Common myeloid progenitor, CD34-positive (primary cell): Measurements from ENCODE around the gene SIX6.

ENCODE experiments used
- CTCF ChIA-PET: fragments of 350-600 bp; sonication (Branson Sonifier 250); formaldehyde crosslinking; loops from one replicate; lab custom pipeline; 2021; ENCODE audit warnings: antibody characterized with exemption; lab: Charles Lee
- POLR2A ChIA-PET: fragments of 350-600 bp; sonication (Branson Sonifier 250); formaldehyde crosslinking; loops from one replicate; lab custom pipeline; 2021; ENCODE audit warnings: antibody characterized with exemption; lab: Charles Lee
- DNase-seq, 3 donors: peaks; one replicate each; pipeline versions ENCODE4 v3.0.0 to v3.0.0-alpha.2; 2013
- H3K27ac ChIP-seq, 2 experiments: 1 replicate in 1 of 2; 2 replicates in 1 of 2; pipeline ENCODE4 v1.7.0; 2013; ENCODE audit warnings: inconsistent platforms in 2 of 2, low read length in 2 of 2, mild to moderate bottlenecking in 2 of 2, low read depth in 1 of 2, moderate library complexity in 1 of 2; ENCODE audit not compliant: severe bottlenecking in 2 of 2, insufficient read depth in 1 of 2, poor library complexity in 1 of 2
- H3K27me3 ChIP-seq, 5 experiments: replicated peaks in 2 of 5; 1 replicate in 3 of 5; 2 replicates in 2 of 5; pipeline versions ENCODE4 v1.6.1 to v1.7.0; 2013; ENCODE audit warnings: low read length in 4 of 5, mild to moderate bottlenecking in 2 of 5, moderate library complexity in 2 of 5, inconsistent platforms in 1 of 5; ENCODE audit not compliant: insufficient read depth in 5 of 5, control insufficient read depth in 4 of 5
- H3K36me3 ChIP-seq, 4 experiments: 1 replicate in 2 of 4; 2 replicates in 2 of 4; pipeline versions ENCODE4 v1.6.1 to v1.7.0; 2013; ENCODE audit warnings: low read length in 3 of 4, control low read depth in 1 of 4, mild to moderate bottlenecking in 1 of 4; ENCODE audit not compliant: control insufficient read depth in 4 of 4, insufficient read depth in 4 of 4
- H3K4me1 ChIP-seq, 4 experiments: 1 replicate in 3 of 4; 2 replicates in 1 of 4; pipeline versions ENCODE4 v1.6.1 to v1.7.1; 2013; ENCODE audit warnings: low read length in 3 of 4, mild to moderate bottlenecking in 3 of 4, control low read depth in 1 of 4, inconsistent platforms in 1 of 4, moderate library complexity in 1 of 4; ENCODE audit not compliant: control insufficient read depth in 4 of 4, insufficient read depth in 4 of 4; ENCODE audit errors: control extremely low read depth in 1 of 4
- H3K4me3 ChIP-seq, 7 experiments: 1 replicate in 4 of 7; 2 replicates in 3 of 7; pipeline versions ENCODE4 v1.5.1 to v1.7.0; 2013; ENCODE audit warnings: mild to moderate bottlenecking in 7 of 7, low read length in 6 of 7, moderate library complexity in 6 of 7, inconsistent platforms in 2 of 7, low read depth in 2 of 7, control low read depth in 1 of 7; ENCODE audit not compliant: insufficient read depth in 4 of 7, control insufficient read depth in 1 of 7; ENCODE audit errors: extremely low read depth in 1 of 7
- H3K9me3 ChIP-seq, 5 experiments: 1 replicate in 4 of 5; 2 replicates in 1 of 5; pipeline versions ENCODE4 v1.6.1 to v1.7.1; 2013; ENCODE audit warnings: low read length in 4 of 5, mild to moderate bottlenecking in 2 of 5, inconsistent platforms in 1 of 5, low read depth in 1 of 5, moderate library complexity in 1 of 5; ENCODE audit not compliant: control insufficient read depth in 4 of 5, insufficient read depth in 2 of 5; ENCODE audit errors: control extremely low read depth in 1 of 5
- WGBS: methylation state at CpG from one replicate; pipeline ENCODE4 v1.1.5; 2013; ENCODE audit not compliant: insufficient coverage; 5-methylcytosine and 5-hydroxymethylcytosine counted together

The SIX6 gene

DNA sequence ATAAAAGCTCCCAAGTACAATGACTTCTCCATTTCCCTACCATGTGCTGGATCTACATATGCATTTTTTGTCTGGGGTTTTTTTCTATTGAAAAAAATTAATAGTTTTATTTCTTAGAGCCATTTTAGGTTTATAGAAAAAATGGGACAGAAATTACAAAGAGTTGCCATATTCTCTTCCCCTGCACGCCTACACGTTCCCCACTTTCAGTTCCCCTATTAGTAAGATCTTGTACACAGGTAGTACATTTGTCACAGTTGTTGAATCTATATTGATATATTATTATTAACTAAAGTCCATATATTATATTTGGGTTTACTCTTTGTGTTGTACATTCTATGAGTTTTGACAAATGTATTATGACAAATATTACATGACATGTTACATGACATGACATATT is 35.7 kb downstream of the SIX6 start:
- no peak overlapping the region for H3K27ac ChIP-seq
- DNase-seq: no peak
- H3K4me3 ChIP-seq: no peak overlapping the region
- ChIA-PET CTCF (no interaction called here), POLR2A (no interaction called here)
- no CpG with 5 or more reads among the region's 2 CpGs for WGBS
- no peaks in the 10 kb centered on the region for H3K36me3 ChIP-seq
- H3K27me3 ChIP-seq: peaks cover 0 to 26% (median 7%) of the 10 kb centered on the region in 5 experiments
- peaks cover 0 to 10% (median 2%) of the 10 kb centered on the region in 5 experiments for H3K9me3 ChIP-seq
- no peaks in the 10 kb centered on the region for H3K4me1 ChIP-seq

DNA sequence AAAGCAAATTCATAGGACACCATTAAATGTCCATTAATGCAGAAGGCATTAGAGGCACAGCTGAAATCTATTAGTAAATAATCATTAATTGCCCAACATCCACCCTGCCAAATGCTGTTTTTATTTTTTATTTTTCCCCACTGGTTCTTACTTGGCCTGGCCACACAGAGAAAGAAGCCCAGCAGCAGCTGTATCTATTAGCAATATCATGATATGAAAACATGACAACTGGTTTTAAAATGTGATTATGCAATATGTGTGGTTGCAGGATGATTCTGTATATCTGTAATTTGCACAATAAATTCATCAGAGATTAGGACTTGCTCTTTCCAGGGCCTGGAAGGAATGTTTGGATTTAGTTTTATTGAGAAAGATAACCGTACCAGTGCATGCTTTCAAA is 44.9 kb downstream of the SIX6 start:
- Histone ChIP-seq H3K4me1 (no peaks in the 10 kb centered on the region), H3K36me3 (no peaks in the 10 kb centered on the region), H3K9me3 (no peaks in the 10 kb centered on the region), H3K27ac (no peak overlapping the region), H3K27me3 (peaks cover 0 to 3% (median 0%) of the 10 kb centered on the region in 5 experiments), H3K4me3 (no peak overlapping the region)
- DNase-seq: no peak
- WGBS: 100% methylated on average over 1 of the region's 1 CpG
- CTCF ChIA-PET: interaction anchor here (0.9 to 1.5 kb wide), 3 partner anchors 8 to 204 kb away, joined by 3 to 4 read pairs (median 3); no protein-coding TSS in a partner anchor
- POLR2A ChIA-PET: no interaction called here

DNA sequence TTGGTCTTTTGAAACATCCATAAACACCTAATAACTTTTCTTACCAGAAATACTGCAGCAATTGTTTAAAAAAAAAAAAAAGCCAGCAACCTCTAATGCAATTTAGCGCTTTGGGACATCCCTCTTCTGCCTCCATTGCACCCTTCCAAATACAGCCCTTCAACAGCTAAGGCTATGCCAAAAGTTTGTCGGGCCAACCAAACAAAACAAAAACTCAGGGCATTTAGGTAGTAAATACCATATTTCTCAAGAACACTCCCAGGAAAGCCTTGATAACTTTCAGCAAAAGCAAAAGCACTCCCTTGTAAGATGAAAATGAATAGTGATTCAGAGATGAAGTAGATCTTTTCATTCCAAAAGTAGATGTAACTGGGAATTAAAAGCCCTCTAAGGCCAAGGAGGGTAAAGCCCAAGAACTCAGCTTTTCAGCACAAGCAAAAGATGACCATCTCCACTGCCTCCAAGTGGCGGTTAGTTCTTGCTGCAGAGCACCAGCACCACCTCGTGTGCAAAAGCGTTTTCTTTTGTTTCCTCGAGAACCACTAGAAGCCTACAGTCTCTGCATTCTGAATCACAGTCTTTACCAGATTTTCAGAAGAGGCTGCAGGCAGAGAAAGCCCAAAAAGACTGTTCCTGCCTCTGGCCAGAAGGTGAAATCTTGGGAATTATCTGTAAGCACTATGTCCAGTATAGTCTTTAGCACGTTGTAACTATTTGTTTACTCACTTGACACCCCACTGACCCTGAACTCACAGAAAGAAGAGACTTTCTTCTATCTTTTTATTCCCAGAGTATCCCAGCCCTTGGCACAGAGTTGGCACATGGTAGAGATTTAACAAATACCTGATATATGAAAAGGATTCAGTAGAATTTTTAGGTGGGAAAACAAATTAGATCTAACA is 53.1 kb downstream of the SIX6 start:
- no peaks in the 10 kb centered on the region for H3K9me3 ChIP-seq
- ChIA-PET CTCF (interaction anchor here (0.7 to 4.1 kb wide), 15 partner anchors 9 to 497 kb away, joined by 3 to 22 read pairs (median 4); no protein-coding TSS in a partner anchor), POLR2A (no interaction called here)
- no peak overlapping the region for H3K27ac ChIP-seq
- 43% methylated on average over 6 of the region's 7 CpGs for WGBS
- H3K4me1 ChIP-seq: no peaks in the 10 kb centered on the region
- peaks cover 0 to 8% (median 0%) of the 10 kb centered on the region in 5 experiments for H3K27me3 ChIP-seq
- H3K4me3 ChIP-seq: no peak overlapping the region
- no peaks in the 10 kb centered on the region for H3K36me3 ChIP-seq
- DNase-seq: peak; percentile 64 to 81 (median 80)
